GM18499 (cell line): Measurements from ENCODE around the gene PASD1.
A peak's percentile ranks its signal among the peaks of the same experiment; 100 is the strongest.
"Not testable (repeated sequence)": the region's sequence is repeated elsewhere in the genome, so short reads cannot be mapped to it uniquely, and the experiment has no call there.

Experiments used
- ATAC-seq: cut with Tn5 transposase; IDR thresholded peaks from one replicate; pipeline ENCODE4 v1.9.1; 2021; ENCODE audit warnings: moderate number of reproducible peaks; ENCODE audit not compliant: insufficient read depth, unreplicated experiment

PASD1 gene

GRCh38 chrX:151604931-151605330 lies 41.5 kb downstream of the PASD1 start:
- ATAC-seq, result no peak

GRCh38 chrX:151609222-151609621 lies 45.7 kb downstream of the PASD1 start:
- no peak for ATAC-seq

GRCh38 chrX:151621422-151621821 lies 57.9 kb downstream of the PASD1 start:
- ATAC-seq, result no peak

DNA sequence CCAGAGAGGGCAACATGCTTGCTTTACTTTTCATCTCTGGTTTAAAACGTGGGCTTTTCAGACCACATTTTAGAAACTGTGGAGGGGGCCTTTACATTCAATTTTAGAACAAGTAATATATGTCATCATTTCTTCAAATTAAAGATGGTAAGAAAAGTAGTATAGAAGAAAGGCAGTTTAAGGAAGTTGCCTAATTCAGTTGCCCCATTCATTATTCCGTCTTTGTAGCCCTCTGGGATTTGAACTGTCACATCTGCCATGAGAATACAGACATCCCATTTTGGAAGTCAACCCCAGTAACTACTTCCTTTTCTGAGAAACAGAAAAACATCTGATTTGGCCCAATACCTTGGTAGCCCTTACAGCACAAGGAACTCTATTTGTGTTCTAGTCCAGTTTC lies 61.2 kb downstream of the PASD1 start:
- ATAC-seq, result no peak

DNA sequence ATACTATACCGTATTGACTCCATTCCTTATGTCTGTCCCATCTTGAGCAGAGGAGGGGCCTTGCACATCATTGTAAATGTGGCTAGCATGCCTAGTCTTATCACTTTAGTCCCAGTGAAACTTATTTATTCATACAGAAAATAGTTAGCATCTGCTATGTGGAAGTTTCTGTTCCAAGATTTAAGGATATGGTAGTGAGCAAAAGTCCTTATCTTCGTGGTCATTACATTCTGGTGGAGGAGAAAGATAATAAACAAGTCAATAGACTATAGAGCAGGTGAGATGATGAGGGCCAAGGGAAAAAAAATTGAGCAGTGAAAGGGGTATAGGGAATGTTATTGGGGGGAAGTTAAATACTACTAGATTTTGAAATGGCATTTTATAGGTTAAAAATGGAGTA lies 68.3 kb downstream of the PASD1 start:
- no peak for ATAC-seq

DNA sequence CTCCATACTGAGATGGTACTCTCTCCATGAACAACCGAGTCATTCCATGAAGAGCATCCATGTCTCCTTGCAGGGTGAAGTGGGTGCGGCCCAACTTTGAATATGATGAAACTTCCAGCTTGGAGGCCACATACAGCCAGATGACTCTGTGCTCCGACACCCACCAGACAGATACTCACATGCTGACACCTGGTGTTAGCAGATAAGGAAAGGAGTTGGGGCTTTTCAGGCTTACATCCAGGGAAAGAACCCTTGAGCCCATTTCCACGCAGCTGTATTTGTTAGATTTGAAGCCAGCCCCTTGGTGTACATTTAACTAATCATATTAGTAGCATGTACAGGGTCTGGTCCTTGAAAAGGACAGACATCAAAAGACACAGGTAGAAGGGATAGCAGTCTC lies 69.7 kb downstream of the PASD1 start:
- no peak for ATAC-seq

GRCh38 chrX:151634937-151635336 lies 71.5 kb downstream of the PASD1 start:
- ATAC-seq, result no peak

GRCh38 chrX:151641564-151641963 lies 78.1 kb downstream of the PASD1 start:
- no peak for ATAC-seq

DNA sequence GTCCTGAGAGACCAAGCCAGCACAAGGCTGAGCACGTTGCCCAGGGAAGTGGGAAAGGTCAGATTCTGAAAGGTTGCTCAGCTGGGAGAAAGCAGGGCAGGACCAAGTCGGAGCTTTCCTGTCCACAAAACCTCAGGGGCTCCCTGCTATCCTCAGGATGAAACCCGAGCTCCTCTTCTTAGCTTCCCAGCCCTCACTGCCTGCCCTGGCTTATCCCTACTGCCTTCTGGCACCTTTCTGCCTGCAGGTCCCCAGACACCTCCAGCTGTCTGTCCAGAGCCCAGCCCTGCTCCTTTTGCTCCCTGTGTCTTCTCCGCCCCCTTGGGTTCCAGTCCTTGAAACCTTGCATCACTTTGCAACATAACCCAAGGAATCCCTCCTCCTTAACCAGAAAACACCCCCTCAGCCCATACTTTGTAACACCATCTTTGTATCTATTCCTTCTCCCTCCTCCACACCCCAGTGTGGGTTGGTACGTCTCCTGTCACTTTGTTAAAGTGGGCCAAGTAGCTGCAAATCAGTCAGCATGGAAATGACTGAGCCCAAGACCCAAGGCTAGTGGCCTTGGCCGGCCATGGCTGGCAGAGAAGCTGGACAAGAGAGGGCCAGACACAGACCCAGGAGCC lies 111.8 kb downstream of the PASD1 start:
- no peak for ATAC-seq

- no peak for ATAC-seq
Measured at GRCh38 chrX:151676196-151676595, 112.7 kb downstream of the PASD1 start.

DNA sequence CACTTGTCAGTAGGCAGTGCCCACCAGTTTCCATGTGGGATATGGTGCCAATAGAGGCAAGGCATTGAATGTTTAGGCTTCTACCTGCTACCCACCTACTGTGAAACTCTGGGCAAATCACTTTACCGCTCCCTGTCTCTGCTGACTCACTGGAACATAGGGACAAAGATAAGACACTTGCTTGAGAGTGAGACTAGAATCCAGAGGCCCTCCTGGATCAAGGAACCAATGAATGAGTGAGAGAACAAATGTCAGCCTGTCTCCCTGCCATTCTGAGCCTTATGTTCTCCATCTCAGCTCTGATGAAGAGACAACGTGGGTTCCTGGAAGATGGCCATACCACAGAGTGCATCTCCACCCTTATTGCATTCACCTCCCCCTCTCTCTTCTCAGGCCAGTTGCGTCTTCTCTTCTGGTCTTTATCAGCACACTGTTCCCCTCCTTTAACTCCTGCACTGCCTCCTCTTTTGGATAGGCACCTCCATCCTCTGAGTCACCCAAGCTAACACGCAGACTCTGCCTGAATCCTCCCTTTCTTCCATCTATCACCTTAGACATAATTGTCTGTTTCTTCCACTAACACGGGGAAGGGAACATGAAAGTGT lies 116.4 kb downstream of the PASD1 start:
- ATAC-seq, result no peak

- peak; percentile 90 for ATAC-seq
Measured at GRCh38 chrX:151680805-151681204, 117.3 kb downstream of the PASD1 start.

DNA sequence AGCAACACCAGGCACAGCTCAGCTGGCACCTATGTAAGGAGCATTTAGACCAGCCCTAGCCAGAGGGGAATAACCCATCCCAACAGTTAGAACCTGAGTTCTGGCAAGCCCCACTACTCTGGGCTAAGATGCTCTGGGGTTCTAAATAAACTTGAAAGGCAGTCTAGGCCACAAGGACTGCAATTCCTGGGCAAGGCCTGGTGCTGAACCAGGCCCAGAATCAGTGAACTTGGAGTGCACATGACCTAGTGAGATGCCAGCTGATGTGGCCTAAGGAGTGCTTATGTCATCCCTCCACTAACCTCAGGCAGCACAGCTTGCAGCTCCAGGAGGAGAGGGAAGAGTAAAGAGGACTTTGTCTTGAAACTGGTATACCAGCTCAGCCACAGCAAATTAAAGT lies 124.2 kb downstream of the PASD1 start:
- ATAC-seq, result no peak

DNA sequence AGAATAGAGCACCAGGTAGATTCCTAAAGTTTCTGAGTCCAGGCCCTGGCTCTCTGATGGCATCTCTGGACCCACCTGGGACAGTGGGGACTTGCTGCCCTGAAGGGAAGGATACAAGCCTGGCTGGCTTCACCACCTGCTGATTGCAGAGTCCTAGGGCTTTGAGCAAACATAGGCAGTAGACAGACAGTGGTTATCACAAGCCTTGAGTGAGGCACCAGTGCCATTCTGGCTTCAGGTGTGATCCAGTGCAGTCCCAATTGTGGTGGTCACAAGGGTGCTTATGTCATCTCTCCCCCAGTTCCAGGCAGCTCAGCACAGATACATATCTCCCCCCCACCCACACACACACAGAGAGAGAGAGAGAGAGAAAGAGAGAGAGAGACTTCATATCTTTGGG lies 125.2 kb downstream of the PASD1 start:
- ATAC-seq, result no peak

GRCh38 chrX:151692825-151693224 lies 129.3 kb downstream of the PASD1 start:
- ATAC-seq, result no peak

GRCh38 chrX:151694121-151694520 lies 130.6 kb downstream of the PASD1 start:
- ATAC-seq, result no peak

- ATAC-seq, result no peak
Measured at GRCh38 chrX:151694661-151695582, 131.4 kb downstream of the PASD1 start, which contains the start of gene PRRG3. PRRG3 (plus strand) TSS chrX:151695458; CDS start chrX:151698815, 3,357 bp downstream.

GRCh38 chrX:151695583-151696340 lies 132.3 kb downstream of the PASD1 start:
- no peak for ATAC-seq

GRCh38 chrX:151697082-151697481 lies 133.6 kb downstream of the PASD1 start:
- ATAC-seq, result not testable (repeated sequence)

DNA sequence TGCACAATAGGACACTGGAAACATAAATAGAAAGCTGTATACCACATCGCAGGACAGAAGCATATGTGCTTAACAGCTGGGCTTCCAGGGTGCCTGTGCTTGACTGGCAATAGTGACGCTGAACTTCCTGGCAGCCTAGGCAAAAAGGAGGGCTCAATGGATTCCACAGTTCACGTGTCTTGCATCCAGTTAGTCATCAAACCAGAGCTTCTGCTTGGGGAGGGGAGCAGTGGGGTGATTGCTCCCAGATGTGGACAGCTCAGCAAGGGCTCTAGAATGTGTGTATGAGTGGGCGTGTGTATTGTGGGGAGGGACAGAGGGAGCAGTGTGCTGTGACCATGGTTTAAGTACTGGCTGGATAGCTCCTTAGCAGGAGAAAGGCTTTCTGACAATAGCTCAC lies 134.0 kb downstream of the PASD1 start:
- no peak for ATAC-seq
